ENCODE data around the gene MFSD2A. TPM values are rescaled to one million over a fixed set of nuclear protein-coding genes. Genes with fewer than 3 reads are reported as not detected.

Gene MFSD2A
- total and polyA plus RNA-seq, 10 of the 15 experiments (the other 5 are each of a cell fraction or from before 2014, with no cell fraction given), result 0.84 to 30.1 (median 15.2) TPM

- no peak for TF ChIP-seq ZNF687 (IDR thresholded peaks at IDR 0.05)
These were observed 28.1 kb upstream of the MFSD2A start (continued) for GRCh38 chr1:39926820-39927219.

- DNase-seq (ENCODE audit: low read depth, low spot score) (no peak), FAIRE-seq (no peak), ATAC-seq (no peak)
- H3K4me1 ChIP-seq (ENCODE audit: control insufficient read depth, insufficient read depth, low read length), result no peaks in the 10 kb centered on the region
- ChIA-PET CTCF (interaction anchor here (0.6 to 3.1 kb wide), 3 partner anchors 9 to 129 kb away, joined by 3 to 11 read pairs (median 3); no protein-coding TSS in a partner anchor), RAD21 (ENCODE audit: unreplicated experiment) (interaction anchor here (0.7 kb wide), 1 partner anchor 29 kb away, joined by 3 read pairs; no protein-coding TSS in a partner anchor), POLR2A (no interaction called here), SMC1A (ENCODE audit: uncharacterized antibody, unreplicated experiment) (interaction anchor here (1.4 kb wide), 1 partner anchor 54 kb away, joined by 3 read pairs; no protein-coding TSS in a partner anchor)
- in situ Hi-C loops (cut with MboI), result no loop called here
- H3K4me3 ChIP-seq, result no peak overlapping the region
- no peaks in the 10 kb centered on the region for H4K20me1 ChIP-seq (ENCODE audit: control insufficient read depth, insufficient read depth)
- H3K9ac ChIP-seq (ENCODE audit: control insufficient read depth, insufficient read depth, low read length), result no peak overlapping the region
- H3K79me2 ChIP-seq (ENCODE audit: control insufficient read depth, insufficient read depth, low read length), result no peaks in the 10 kb centered on the region
- WGBS (ENCODE audit: insufficient coverage, insufficient replicate concordance, low lambda C conversion rate, missing lambda C conversion rate), result 18% methylated on average over 3 of the region's 3 CpGs
- no TSS peak for BruUV-seq (replicated peaks)
- H2AFZ ChIP-seq (ENCODE audit: control insufficient read depth, low read depth, low read length), result no peak overlapping the region
- intact Hi-C loops (cut with micrococcal nuclease; ENCODE audit: unreplicated experiment), result no loop called here
- TF ChIP-seq GABPA (IDR thresholded peaks at IDR 0.05; ENCODE audit: low read depth) (no peak), ATF7 (IDR thresholded peaks at IDR 0.05; ENCODE audit: low read depth) (no peak), BCL11A (IDR thresholded peaks at IDR 0.05; ENCODE audit: low read depth, low read length) (no peak), SPI1 (IDR thresholded peaks at IDR 0.05; ENCODE audit: borderline replicate concordance, insufficient read depth, low read depth, low read length) (no peak), MTA2 (IDR thresholded peaks at IDR 0.05; ENCODE audit: low read depth) (no peak), PML (IDR thresholded peaks at IDR 0.05; ENCODE audit: low read length) (no peak), CHD4 (IDR thresholded peaks at IDR 0.05) (no peak), NFIC (IDR thresholded peaks at IDR 0.05; ENCODE audit: low read depth, low read length) (no peak), ZNF622 (IDR thresholded peaks at IDR 0.05) (no peak), KDM1A (IDR thresholded peaks at IDR 0.05; ENCODE audit: borderline replicate concordance) (no peak), USF2 (IDR thresholded peaks at IDR 0.05; ENCODE audit: borderline replicate concordance, low read depth, low read length) (no peak), EZH2 (IDR thresholded peaks at IDR 0.05; ENCODE audit: borderline replicate concordance, control insufficient read depth, low read depth, low read length) (no peak), PRDM15 (CRISPR knock-in tag; IDR thresholded peaks at IDR 0.05) (no peak), PAX8 (IDR thresholded peaks at IDR 0.05) (no peak)
- no peaks in the 10 kb centered on the region for H3K9me3 ChIP-seq (replicated peaks; ENCODE audit: control insufficient read depth, insufficient read depth, low read length)
- H3K27me3 ChIP-seq (replicated peaks in 1 of 2; ENCODE audit: control insufficient read depth in 2 of 2, insufficient read depth in 2 of 2, low read length in 1 of 2), result no peaks in the 10 kb centered on the region
- no peak overlapping the region for H3K4me2 ChIP-seq (ENCODE audit: control insufficient read depth, insufficient read depth)
- H3K27ac ChIP-seq (ENCODE audit: control insufficient read depth, insufficient read depth), result no peak overlapping the region
- no peaks in the 10 kb centered on the region for H3K36me3 ChIP-seq (ENCODE audit: control insufficient read depth in 2 of 2, insufficient read depth in 2 of 2, low read length in 1 of 2)
These were observed 27.4 kb upstream of the MFSD2A start for GRCh38 chr1:39927538-39927937.

All from GM12878 (cell line).